Liver (tissue), 3 donors: ENCODE data around the gene TIGIT.

Source experiments
- EGR1 ChIP-seq, 2 donors: IDR thresholded peaks; 2 replicates each; pipeline ENCODE4 v1.6.1; 2016 to 2018; ENCODE audit warnings: antibody characterized with exemption in 2 of 2, low read depth in 2 of 2
- FOXA2 ChIP-seq: IDR thresholded peaks from 2 replicates; pipeline ENCODE4 v1.6.1; 2016; ENCODE audit warnings: antibody characterized with exemption
- GABPA ChIP-seq, 2 donors: IDR thresholded peaks in 1 of 2; conservative IDR thresholded peaks in 1 of 2; 2 replicates each; pipeline ENCODE4 v1.6.1; 2016; ENCODE audit warnings: antibody characterized with exemption in 2 of 2, mild to moderate bottlenecking in 1 of 2, moderate library complexity in 1 of 2
- HNF4G ChIP-seq: IDR thresholded peaks from 2 replicates; pipeline ENCODE4 v1.6.1; 2016; ENCODE audit warnings: antibody characterized with exemption
- JUND ChIP-seq, 2 donors: IDR thresholded peaks; 2 replicates each; pipeline ENCODE4 v1.6.1; 2016; ENCODE audit warnings: antibody characterized with exemption in 2 of 2
- RAD21 ChIP-seq, 2 donors: IDR thresholded peaks; 2 replicates each; pipeline ENCODE4 v1.6.1; 2016; ENCODE audit warnings: antibody characterized with exemption in 2 of 2, mild to moderate bottlenecking in 2 of 2
- RXRA ChIP-seq, 2 donors: IDR thresholded peaks; 2 replicates each; pipeline ENCODE4 v1.6.1; 2017 to 2018; ENCODE audit warnings: antibody characterized with exemption in 2 of 2, mild to moderate bottlenecking in 1 of 2
- SP1 ChIP-seq: IDR thresholded peaks from 2 replicates; pipeline ENCODE4 v1.6.1; 2018; ENCODE audit warnings: antibody characterized with exemption, mild to moderate bottlenecking
- YY1 ChIP-seq: IDR thresholded peaks from 2 replicates; pipeline ENCODE4 v1.6.1; 2016; ENCODE audit warnings: antibody characterized with exemption, mild to moderate bottlenecking
- TF ChIP-seq, protein P1 (sequence below): fragments of 150-350 bp; IDR thresholded peaks from 2 replicates; pipeline ENCODE4 v1.5.1; 2017; ENCODE audit warnings: improper control_type of control experiment, low read depth, low read length; ENCODE audit not compliant: missing input control
- TF ChIP-seq, protein P2 (sequence below): IDR thresholded peaks from 2 replicates; pipeline ENCODE4 v1.6.1; 2016; ENCODE audit warnings: antibody characterized with exemption, mild to moderate bottlenecking
- TF ChIP-seq, protein P3 (sequence below): IDR thresholded peaks from 2 replicates; pipeline ENCODE4 v1.6.1; 2016; ENCODE audit warnings: antibody characterized with exemption
- TF ChIP-seq, protein P4 (sequence below): IDR thresholded peaks from 2 replicates; pipeline ENCODE4 v1.6.1; 2016; ENCODE audit warnings: antibody characterized with exemption
- TF ChIP-seq, protein P5 (sequence below): IDR thresholded peaks from 2 replicates; pipeline ENCODE4 v1.6.1; 2016; ENCODE audit warnings: antibody characterized with exemption
- donor health status: healthy.
- donor health status: healthy.

DNA sequence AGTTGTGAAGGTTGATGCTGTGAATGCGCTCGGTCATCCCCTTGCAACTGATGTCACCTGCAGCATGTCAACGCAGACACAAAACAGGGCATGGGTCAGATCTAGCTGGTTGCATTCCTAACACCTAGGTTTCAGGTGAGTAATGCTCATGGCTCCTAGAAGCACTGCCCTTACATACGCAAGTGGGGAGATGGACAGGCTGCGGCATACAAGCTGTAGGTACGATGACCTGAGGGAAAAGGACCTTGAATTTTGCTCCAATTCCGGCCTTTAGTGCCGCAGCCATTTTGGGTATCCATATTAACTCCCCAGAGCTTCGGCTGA lies 58.0 kb downstream of the TIGIT start:
- TF ChIP-seq, protein P1, sequence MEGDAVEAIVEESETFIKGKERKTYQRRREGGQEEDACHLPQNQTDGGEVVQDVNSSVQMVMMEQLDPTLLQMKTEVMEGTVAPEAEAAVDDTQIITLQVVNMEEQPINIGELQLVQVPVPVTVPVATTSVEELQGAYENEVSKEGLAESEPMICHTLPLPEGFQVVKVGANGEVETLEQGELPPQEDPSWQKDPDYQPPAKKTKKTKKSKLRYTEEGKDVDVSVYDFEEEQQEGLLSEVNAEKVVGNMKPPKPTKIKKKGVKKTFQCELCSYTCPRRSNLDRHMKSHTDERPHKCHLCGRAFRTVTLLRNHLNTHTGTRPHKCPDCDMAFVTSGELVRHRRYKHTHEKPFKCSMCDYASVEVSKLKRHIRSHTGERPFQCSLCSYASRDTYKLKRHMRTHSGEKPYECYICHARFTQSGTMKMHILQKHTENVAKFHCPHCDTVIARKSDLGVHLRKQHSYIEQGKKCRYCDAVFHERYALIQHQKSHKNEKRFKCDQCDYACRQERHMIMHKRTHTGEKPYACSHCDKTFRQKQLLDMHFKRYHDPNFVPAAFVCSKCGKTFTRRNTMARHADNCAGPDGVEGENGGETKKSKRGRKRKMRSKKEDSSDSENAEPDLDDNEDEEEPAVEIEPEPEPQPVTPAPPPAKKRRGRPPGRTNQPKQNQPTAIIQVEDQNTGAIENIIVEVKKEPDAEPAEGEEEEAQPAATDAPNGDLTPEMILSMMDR, result no peak
- TF ChIP-seq RAD21 (IDR thresholded peaks at IDR 0.05), result no peak
- TF ChIP-seq YY1, result no peak
- TF ChIP-seq, protein P2, sequence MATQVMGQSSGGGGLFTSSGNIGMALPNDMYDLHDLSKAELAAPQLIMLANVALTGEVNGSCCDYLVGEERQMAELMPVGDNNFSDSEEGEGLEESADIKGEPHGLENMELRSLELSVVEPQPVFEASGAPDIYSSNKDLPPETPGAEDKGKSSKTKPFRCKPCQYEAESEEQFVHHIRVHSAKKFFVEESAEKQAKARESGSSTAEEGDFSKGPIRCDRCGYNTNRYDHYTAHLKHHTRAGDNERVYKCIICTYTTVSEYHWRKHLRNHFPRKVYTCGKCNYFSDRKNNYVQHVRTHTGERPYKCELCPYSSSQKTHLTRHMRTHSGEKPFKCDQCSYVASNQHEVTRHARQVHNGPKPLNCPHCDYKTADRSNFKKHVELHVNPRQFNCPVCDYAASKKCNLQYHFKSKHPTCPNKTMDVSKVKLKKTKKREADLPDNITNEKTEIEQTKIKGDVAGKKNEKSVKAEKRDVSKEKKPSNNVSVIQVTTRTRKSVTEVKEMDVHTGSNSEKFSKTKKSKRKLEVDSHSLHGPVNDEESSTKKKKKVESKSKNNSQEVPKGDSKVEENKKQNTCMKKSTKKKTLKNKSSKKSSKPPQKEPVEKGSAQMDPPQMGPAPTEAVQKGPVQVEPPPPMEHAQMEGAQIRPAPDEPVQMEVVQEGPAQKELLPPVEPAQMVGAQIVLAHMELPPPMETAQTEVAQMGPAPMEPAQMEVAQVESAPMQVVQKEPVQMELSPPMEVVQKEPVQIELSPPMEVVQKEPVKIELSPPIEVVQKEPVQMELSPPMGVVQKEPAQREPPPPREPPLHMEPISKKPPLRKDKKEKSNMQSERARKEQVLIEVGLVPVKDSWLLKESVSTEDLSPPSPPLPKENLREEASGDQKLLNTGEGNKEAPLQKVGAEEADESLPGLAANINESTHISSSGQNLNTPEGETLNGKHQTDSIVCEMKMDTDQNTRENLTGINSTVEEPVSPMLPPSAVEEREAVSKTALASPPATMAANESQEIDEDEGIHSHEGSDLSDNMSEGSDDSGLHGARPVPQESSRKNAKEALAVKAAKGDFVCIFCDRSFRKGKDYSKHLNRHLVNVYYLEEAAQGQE, result no peak
- TF ChIP-seq, protein P3, sequence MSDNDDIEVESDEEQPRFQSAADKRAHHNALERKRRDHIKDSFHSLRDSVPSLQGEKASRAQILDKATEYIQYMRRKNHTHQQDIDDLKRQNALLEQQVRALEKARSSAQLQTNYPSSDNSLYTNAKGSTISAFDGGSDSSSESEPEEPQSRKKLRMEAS, result no peak
- no peak for TF ChIP-seq SP1
- no peak for TF ChIP-seq JUND (IDR thresholded peaks at IDR 0.05)
- TF ChIP-seq, protein P4, sequence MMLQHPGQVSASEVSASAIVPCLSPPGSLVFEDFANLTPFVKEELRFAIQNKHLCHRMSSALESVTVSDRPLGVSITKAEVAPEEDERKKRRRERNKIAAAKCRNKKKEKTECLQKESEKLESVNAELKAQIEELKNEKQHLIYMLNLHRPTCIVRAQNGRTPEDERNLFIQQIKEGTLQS, result no peak
- TF ChIP-seq, protein P5, sequence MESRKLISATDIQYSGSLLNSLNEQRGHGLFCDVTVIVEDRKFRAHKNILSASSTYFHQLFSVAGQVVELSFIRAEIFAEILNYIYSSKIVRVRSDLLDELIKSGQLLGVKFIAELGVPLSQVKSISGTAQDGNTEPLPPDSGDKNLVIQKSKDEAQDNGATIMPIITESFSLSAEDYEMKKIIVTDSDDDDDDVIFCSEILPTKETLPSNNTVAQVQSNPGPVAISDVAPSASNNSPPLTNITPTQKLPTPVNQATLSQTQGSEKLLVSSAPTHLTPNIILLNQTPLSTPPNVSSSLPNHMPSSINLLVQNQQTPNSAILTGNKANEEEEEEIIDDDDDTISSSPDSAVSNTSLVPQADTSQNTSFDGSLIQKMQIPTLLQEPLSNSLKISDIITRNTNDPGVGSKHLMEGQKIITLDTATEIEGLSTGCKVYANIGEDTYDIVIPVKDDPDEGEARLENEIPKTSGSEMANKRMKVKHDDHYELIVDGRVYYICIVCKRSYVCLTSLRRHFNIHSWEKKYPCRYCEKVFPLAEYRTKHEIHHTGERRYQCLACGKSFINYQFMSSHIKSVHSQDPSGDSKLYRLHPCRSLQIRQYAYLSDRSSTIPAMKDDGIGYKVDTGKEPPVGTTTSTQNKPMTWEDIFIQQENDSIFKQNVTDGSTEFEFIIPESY, result no peak
- no peak for TF ChIP-seq GABPA (IDR thresholded peaks at IDR 0.05 in 1 of 2, conservative IDR thresholded peaks at IDR 0.05 in 1 of 2)
- no peak for TF ChIP-seq RXRA (IDR thresholded peaks at IDR 0.05)
- TF ChIP-seq FOXA2, result no peak
- TF ChIP-seq HNF4G, result no peak
- no peak for TF ChIP-seq EGR1 (IDR thresholded peaks at IDR 0.05; ENCODE audit: low read depth in 2 of 2)
